Body of pancreas (tissue), 4 donors: ENCODE results near the gene FOXO6. TPM values are rescaled to one million over a fixed set of nuclear protein-coding genes. Genes with fewer than 3 reads are reported as not detected.

ENCODE experiments used
- ATAC-seq: fragments of 150-250 bp; one replicate; pipeline ENCODE4 v1.9.1; 2016
- DNase-seq, 4 donors: peaks; one replicate each; pipeline ENCODE4 v3.0.0-alpha.2; 2019
- H3K27ac ChIP-seq, 4 donors: fragments of 200-600 bp; sonication (generic); 1 replicate in 3 of 4; 2 replicates in 1 of 4; pipeline versions ENCODE4 v1.5.1 to v1.6.1; 2016 to 2019; ENCODE audit warnings: mild to moderate bottlenecking in 1 of 4, mixed read lengths in 1 of 4, moderate library complexity in 1 of 4
- H3K27me3 ChIP-seq, 2 donors: fragments of 200-600 bp; sonication (generic); one replicate each; pipeline ENCODE4 v1.6.0; 2016; ENCODE audit warnings: mild to moderate bottlenecking in 1 of 2
- H3K36me3 ChIP-seq, 2 donors: fragments of 200-600 bp; sonication (generic); replicated peaks in 1 of 2; 2 replicates each; pipeline ENCODE4 v1.5.1; 2016; ENCODE audit warnings: low read depth in 2 of 2; ENCODE audit not compliant: insufficient read depth in 1 of 2
- H3K4me1 ChIP-seq: fragments of 200-600 bp; sonication (generic); one replicate; pipeline ENCODE4 v1.6.0; 2016
- H3K4me3 ChIP-seq, 2 donors: fragments of 200-600 bp; sonication (generic); 1 replicate in 1 of 2; 2 replicates in 1 of 2; pipeline ENCODE4 v1.5.1; 2016 to 2019
- H3K9me3 ChIP-seq, 3 donors: fragments of 200-600 bp; sonication (generic); 1 replicate in 2 of 3; 2 replicates in 1 of 3; pipeline ENCODE4 v1.5.1; 2016
- POLR2A ChIP-seq, 3 donors: fragments of 450-650 bp; IDR thresholded peaks; one replicate each; pipeline ENCODE4 v1.6.1; 2016; ENCODE audit warnings: antibody characterized with exemption in 3 of 3, mild to moderate bottlenecking in 2 of 3
- WGBS, 2 donors: methylation state at CpG; one replicate each; pipeline ENCODE4 v1.1.5; 2017; 5-methylcytosine and 5-hydroxymethylcytosine counted together
- intact Hi-C: fragments of 100-400 bp; cut with DNase I; formaldehyde crosslinking; loops from one replicate; pipeline ENCODE4 v1.15.1; 2023
- total RNA-seq, 2 donors: library from RNA; depleted of rRNA; stranded (reverse); fragments of >200 nt; gene quantifications; one replicate each; pipeline ENCODE4 v1.1.0, GENCODE V29; 2016
- TF ChIP-seq, protein P1 (sequence below), 7 experiments: fragments of 450-650 bp in 4 of 7; fragments of 200-600 bp in 3 of 7; sonication (generic) in 3 of 7; IDR thresholded peaks; one replicate each; pipeline ENCODE4 v1.5.1; 2016 to 2019; ENCODE audit warnings: antibody characterized with exemption in 7 of 7

Gene FOXO6
- total RNA-seq, 2 donors from 2014 or later: 1.0 to 2.3 TPM

DNA sequence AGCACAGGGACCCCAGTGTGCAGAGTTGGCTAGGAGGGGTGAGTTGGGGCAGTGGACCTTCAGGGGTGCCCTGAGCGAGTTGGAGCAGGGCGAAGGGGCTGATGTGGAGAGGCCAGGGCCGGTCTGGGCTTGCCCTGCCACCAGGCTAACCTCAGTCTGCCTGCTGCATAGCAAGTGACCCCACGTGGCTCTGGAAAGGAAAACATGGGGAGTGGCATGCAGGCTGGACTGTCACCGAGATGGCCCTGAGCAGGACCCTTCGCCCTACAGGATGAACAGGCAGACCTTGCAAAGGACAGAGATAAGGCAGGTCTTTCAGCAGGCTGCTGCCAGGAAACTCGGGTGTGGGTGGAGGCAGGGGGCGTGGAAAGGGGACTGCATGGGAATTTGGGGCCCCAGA, 51.5 kb downstream of the FOXO6 start:
- no peak for DNase-seq
- WGBS, 2 donors: 42 to 44% methylated on average over 7 to 8 of the region's 8 CpGs
- Histone ChIP-seq H3K27ac (no peak overlapping the region), H3K36me3 (no peaks in the 10 kb centered on the region), H3K4me3 (no peak overlapping the region), H3K4me1 (no peaks in the 10 kb centered on the region), H3K9me3 (no peaks in the 10 kb centered on the region), H3K27me3 (no peaks in the 10 kb centered on the region)
- no peak for TF ChIP-seq POLR2A (IDR thresholded peaks at IDR 0.05)
- TF ChIP-seq, protein P1, sequence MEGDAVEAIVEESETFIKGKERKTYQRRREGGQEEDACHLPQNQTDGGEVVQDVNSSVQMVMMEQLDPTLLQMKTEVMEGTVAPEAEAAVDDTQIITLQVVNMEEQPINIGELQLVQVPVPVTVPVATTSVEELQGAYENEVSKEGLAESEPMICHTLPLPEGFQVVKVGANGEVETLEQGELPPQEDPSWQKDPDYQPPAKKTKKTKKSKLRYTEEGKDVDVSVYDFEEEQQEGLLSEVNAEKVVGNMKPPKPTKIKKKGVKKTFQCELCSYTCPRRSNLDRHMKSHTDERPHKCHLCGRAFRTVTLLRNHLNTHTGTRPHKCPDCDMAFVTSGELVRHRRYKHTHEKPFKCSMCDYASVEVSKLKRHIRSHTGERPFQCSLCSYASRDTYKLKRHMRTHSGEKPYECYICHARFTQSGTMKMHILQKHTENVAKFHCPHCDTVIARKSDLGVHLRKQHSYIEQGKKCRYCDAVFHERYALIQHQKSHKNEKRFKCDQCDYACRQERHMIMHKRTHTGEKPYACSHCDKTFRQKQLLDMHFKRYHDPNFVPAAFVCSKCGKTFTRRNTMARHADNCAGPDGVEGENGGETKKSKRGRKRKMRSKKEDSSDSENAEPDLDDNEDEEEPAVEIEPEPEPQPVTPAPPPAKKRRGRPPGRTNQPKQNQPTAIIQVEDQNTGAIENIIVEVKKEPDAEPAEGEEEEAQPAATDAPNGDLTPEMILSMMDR (IDR thresholded peaks at IDR 0.05): no peak
- intact Hi-C loops: loop anchor here (5.0 kb wide), 1 partner anchor 125 kb away; no protein-coding TSS in a partner anchor
- ATAC-seq: no peak

DNA sequence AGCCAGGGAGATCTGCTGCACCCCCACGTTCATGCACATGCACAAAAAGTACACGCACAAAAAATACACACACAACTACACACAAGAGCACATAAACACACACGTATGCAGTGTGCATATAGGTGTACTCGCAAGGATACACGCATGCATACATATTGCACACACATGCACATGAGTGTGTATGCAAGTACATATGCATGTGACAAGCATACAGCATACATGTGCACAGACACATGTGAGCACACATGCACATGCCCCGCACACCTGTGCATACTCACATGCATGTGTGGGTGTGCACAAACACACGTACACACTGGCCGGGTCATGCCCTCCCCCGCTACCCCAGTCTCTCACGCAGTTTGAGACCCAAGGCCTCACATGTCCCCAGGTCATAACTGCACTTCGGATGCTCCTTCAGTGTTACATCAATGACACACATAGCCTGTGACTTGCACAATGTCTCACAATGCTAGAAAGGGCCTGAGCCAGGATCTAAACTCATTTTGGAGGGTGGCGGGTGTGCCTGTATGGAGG, 52.6 kb downstream of the FOXO6 start:
- intact Hi-C loops: loop anchor here (5.0 kb wide), 1 partner anchor 127 kb away; no protein-coding TSS in a partner anchor
- DNase-seq (no peak), ATAC-seq (no peak)
- Histone ChIP-seq H3K9me3 (no peaks in the 10 kb centered on the region), H3K27ac (no peak overlapping the region), H3K27me3 (no peaks in the 10 kb centered on the region), H3K4me3 (no peak overlapping the region), H3K36me3 (no peaks in the 10 kb centered on the region), H3K4me1 (peaks cover 5% of the 10 kb centered on the region)
- 78 to 89% methylated on average over 11 to 12 of the region's 12 CpGs for WGBS, 2 donors
- TF ChIP-seq, protein P1 (IDR thresholded peaks at IDR 0.05): no peak
- TF ChIP-seq POLR2A (IDR thresholded peaks at IDR 0.05): no peak

DNA sequence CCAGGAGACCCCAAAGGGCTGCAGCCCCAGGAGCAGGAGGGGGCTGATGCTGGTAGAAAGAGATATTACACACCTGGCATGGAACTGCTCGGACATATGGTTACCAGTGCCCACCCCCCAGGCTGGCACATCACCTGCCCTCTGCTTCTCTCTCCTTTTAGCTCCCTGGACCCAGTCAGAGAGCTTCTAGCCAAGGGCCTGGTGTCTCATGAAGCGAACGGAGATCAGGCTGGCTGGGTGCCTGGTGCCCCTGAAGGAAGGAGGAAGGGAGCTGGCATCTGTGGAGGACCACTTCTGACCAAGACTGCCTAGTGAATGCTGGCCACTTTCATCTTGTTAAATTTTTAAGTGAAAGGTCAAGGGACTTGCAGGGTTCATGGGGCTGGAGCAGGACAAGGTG, 53.1 kb downstream of the FOXO6 start:
- H3K4me1 ChIP-seq: peaks cover 10% of the 10 kb centered on the region
- intact Hi-C loops: loop anchor here (5.0 kb wide), 1 partner anchor 127 kb away; no protein-coding TSS in a partner anchor
- no peaks in the 10 kb centered on the region for H3K36me3 ChIP-seq
- ATAC-seq: no peak
- no peak overlapping the region for H3K4me3 ChIP-seq
- DNase-seq: no peak
- no peak overlapping the region for H3K27ac ChIP-seq
- no peaks in the 10 kb centered on the region for H3K9me3 ChIP-seq
- no peaks in the 10 kb centered on the region for H3K27me3 ChIP-seq
- no peak for TF ChIP-seq POLR2A (IDR thresholded peaks at IDR 0.05)
- TF ChIP-seq, protein P1 (IDR thresholded peaks at IDR 0.05): no peak
- 84% methylated on average over 3 of the region's 3 CpGs for WGBS, 2 donors

DNA sequence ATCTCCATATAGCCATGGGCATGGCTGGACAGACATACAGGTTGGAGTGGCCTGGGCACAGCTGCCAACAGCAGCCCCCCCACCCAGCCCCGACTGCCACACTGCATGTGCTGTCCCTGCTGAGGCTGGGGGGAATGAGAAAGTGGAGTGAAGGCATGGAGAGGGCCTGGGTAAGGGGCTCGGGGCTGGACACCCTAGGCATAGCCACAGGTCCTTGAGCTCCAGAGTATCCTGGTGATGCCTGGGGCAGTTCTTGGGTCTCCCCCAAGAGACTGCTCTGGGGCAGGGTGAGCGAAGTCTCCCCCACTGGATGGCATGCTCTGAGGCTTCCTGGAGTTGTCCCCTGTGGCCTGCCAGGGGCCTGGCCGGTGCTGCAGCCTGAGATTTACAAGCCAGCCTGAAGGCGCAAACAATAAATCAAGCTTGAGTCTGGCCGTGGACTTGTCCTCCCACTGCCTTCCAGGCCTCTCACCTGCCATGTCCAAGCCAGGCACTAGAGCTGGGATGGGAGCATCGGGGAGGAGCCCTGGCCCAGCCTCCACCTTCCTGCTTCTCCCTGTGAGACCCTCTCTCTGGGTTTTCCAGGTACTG, 53.6 kb downstream of the FOXO6 start:
- H3K4me1 ChIP-seq: peaks cover 10% of the 10 kb centered on the region
- intact Hi-C loops: loop anchor here (5.0 kb wide), 1 partner anchor 128 kb away; no protein-coding TSS in a partner anchor
- no peaks in the 10 kb centered on the region for H3K36me3 ChIP-seq
- DNase-seq (no peak), ATAC-seq (no peak)
- TF ChIP-seq POLR2A (IDR thresholded peaks at IDR 0.05): no peak
- H3K27ac ChIP-seq: no peak overlapping the region
- no peaks in the 10 kb centered on the region for H3K9me3 ChIP-seq
- no peaks in the 10 kb centered on the region for H3K27me3 ChIP-seq
- H3K4me3 ChIP-seq: no peak overlapping the region
- 82% methylated on average over 7 of the region's 7 CpGs; no CpG with 5 or more reads in 1 of the 2 donors for WGBS, 2 donors

DNA sequence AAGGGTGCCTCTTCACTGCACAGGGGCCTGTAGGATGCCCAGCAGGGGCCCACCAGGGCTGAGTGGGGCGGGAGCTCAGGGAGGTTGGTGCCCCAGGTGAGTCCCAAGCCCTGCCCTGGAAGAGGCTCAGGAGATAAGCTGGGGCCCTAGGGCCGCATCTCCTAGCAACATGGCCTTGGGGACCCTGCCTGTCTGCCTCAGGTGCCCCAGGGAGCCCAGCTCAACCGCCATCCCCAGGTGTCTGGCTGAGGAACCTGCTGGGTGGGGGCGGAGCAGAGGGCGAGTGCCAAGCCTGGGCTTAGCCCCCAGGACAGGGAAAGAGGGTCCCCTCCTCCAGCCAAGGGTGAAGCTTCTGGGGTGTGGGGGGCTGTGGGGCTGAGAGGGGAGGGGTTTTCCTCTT, 54.8 kb downstream of the FOXO6 start:
- Histone ChIP-seq H3K27ac (no peak overlapping the region), H3K36me3 (no peaks in the 10 kb centered on the region), H3K4me3 (no peak overlapping the region), H3K9me3 (no peaks in the 10 kb centered on the region), H3K27me3 (no peaks in the 10 kb centered on the region), H3K4me1 (peaks cover 10% of the 10 kb centered on the region)
- TF ChIP-seq POLR2A (IDR thresholded peaks at IDR 0.05): no peak
- TF ChIP-seq, protein P1 (IDR thresholded peaks at IDR 0.05): no peak
- ATAC-seq: no peak
- DNase-seq: no peak
- intact Hi-C loops: no loop called here
- WGBS, 2 donors: 82% methylated on average over 5 of the region's 5 CpGs; no CpG with 5 or more reads in 1 of the 2 donors
